ENCODE data around the gene PEMT. TPM values are rescaled to one million over a fixed set of nuclear protein-coding genes. Genes with fewer than 3 reads are reported as not detected.

Gene PEMT
- total RNA-seq, 1 experiment from 2014 or later = 25.6 TPM

DNA sequence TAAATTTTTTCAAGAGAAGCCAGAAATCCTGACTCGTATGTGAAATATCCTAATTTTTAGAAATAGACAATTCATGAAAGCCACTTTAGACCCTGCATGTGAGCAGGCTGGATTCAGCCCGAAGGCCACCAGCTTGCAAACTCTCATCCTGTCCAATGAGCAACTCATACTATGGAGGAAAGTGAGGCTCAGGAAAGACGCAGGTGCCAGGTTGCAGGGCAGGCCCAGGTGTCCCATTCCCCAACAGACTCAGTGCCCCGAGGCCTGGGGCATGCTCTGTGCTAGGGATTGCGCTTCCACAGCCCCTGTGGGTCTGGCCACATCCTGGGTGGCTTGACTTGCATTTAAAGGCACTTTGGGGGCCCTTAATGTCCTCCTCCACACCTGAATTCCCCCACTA lies 78.6 kb downstream of the PEMT start:
- intact Hi-C loops (cut with micrococcal nuclease; ENCODE audit: unreplicated experiment) = no loop called here
- DNase-seq = no peak
- Mint-ChIP-seq H3K27me3 (ENCODE audit: unreplicated experiment) (no peaks in the 10 kb centered on the region), H3K4me1 (ENCODE audit: low read depth, unreplicated experiment) (no peaks in the 10 kb centered on the region), H3K9me3 (ENCODE audit: low read depth, unreplicated experiment) (no peaks in the 10 kb centered on the region), H3K36me3 (ENCODE audit: insufficient read depth, unreplicated experiment) (no peaks in the 10 kb centered on the region), H3K27ac (ENCODE audit: unreplicated experiment) (no peak overlapping the region), H3K4me3 (ENCODE audit: low read depth, unreplicated experiment) (no peak overlapping the region)
- BruUV-seq (replicated peaks) = no TSS peak
- CTCF ChIA-PET = interaction anchor here (0.6 kb wide), 1 partner anchor 1194 kb away, joined by 6 read pairs; no protein-coding TSS in a partner anchor
- TF ChIP-seq CTCF (IDR thresholded peaks at IDR 0.05; ENCODE audit: unreplicated experiment) = no peak

GRCh38 chr17:17511881-17512858 lies 79.3 kb downstream of the PEMT start:
- Mint-ChIP-seq H3K4me3 (ENCODE audit: low read depth, unreplicated experiment) (no peak overlapping the region), H3K4me1 (ENCODE audit: low read depth, unreplicated experiment) (no peaks in the 10 kb centered on the region), H3K9me3 (ENCODE audit: low read depth, unreplicated experiment) (no peaks in the 10 kb centered on the region), H3K36me3 (ENCODE audit: insufficient read depth, unreplicated experiment) (no peaks in the 10 kb centered on the region), H3K27me3 (ENCODE audit: unreplicated experiment) (no peaks in the 10 kb centered on the region), H3K27ac (ENCODE audit: unreplicated experiment) (no peak overlapping the region)
- no TSS peak for BruUV-seq (replicated peaks)
- intact Hi-C loops (cut with micrococcal nuclease; ENCODE audit: unreplicated experiment) = no loop called here
- peak; percentile 50 for DNase-seq
- TF ChIP-seq CTCF (IDR thresholded peaks at IDR 0.05; ENCODE audit: unreplicated experiment) = no peak
- CTCF ChIA-PET = interaction anchor here (0.6 to 1.4 kb wide), 2 partner anchors 15 to 1193 kb away, joined by 5 to 6 read pairs; no protein-coding TSS in a partner anchor

GRCh38 chr17:17511293-17511741 lies 80.2 kb downstream of the PEMT start:
- no peak for TF ChIP-seq CTCF (IDR thresholded peaks at IDR 0.05; ENCODE audit: unreplicated experiment)
- intact Hi-C loops (cut with micrococcal nuclease; ENCODE audit: unreplicated experiment) = no loop called here
- no peaks in the 10 kb centered on the region for H3K36me3 Mint-ChIP-seq (ENCODE audit: insufficient read depth, unreplicated experiment)
- no peak for DNase-seq
- H3K27ac Mint-ChIP-seq (ENCODE audit: unreplicated experiment) = no peak overlapping the region
- no peaks in the 10 kb centered on the region for H3K9me3 Mint-ChIP-seq (ENCODE audit: low read depth, unreplicated experiment)
- CTCF ChIA-PET = interaction anchor here (1.1 to 1.4 kb wide), 2 partner anchors 15 to 43 kb away, joined by 3 to 5 read pairs; no protein-coding TSS in a partner anchor
- H3K4me3 Mint-ChIP-seq (ENCODE audit: low read depth, unreplicated experiment) = no peak overlapping the region
- H3K4me1 Mint-ChIP-seq (ENCODE audit: low read depth, unreplicated experiment) = no peaks in the 10 kb centered on the region
- no TSS peak for BruUV-seq (replicated peaks)
- no peaks in the 10 kb centered on the region for H3K27me3 Mint-ChIP-seq (ENCODE audit: unreplicated experiment)

DNA sequence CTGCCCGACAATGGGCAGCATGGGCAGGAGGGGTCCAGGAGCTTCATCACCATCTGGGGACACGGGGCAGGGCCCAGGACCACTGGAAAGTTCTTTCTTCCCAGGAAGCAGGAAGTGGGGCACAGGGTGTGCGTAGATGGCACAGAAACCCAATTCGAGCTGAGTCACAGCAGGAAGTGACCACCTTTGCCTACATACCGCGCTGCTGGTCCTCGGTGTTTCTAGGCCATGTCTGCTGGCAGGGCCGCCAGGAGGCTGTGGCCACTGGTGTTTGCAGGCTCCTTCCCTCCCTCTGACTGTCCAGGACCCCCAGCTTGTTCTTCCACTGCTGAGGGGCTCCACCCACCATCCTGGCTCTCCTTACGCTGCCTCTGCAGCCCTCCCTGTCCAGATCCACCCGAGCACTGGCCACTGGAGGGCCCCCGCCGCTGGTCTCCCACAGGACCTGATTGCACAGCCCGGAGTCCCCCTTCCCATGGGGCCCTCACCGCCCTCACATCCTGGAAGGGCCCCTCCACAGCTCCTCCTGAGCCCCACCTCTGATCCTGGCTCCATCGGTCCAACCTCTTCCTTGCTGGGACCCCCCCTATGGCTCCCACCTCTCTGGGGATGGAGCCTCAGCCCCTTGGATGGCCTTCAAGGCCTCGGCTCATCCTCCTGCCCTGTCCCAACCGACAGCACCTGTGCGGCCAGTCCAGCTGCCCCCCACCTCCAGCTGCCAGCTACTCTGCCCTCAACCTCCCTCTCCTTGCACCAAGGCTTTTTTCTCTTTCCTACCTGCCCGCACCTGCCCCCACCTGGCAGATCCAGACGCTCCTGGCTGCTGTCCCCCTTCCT lies 80.8 kb downstream of the PEMT start:
- no peaks in the 10 kb centered on the region for H3K27me3 Mint-ChIP-seq (ENCODE audit: unreplicated experiment)
- no peak overlapping the region for H3K27ac Mint-ChIP-seq (ENCODE audit: unreplicated experiment)
- H3K4me3 Mint-ChIP-seq (ENCODE audit: low read depth, unreplicated experiment) = no peak overlapping the region
- H3K9me3 Mint-ChIP-seq (ENCODE audit: low read depth, unreplicated experiment) = no peaks in the 10 kb centered on the region
- BruUV-seq (replicated peaks) = no TSS peak
- intact Hi-C loops (cut with micrococcal nuclease; ENCODE audit: unreplicated experiment) = no loop called here
- no peaks in the 10 kb centered on the region for H3K4me1 Mint-ChIP-seq (ENCODE audit: low read depth, unreplicated experiment)
- TF ChIP-seq CTCF (IDR thresholded peaks at IDR 0.05; ENCODE audit: unreplicated experiment) = no peak
- DNase-seq = no peak
- H3K36me3 Mint-ChIP-seq (ENCODE audit: insufficient read depth, unreplicated experiment) = no peaks in the 10 kb centered on the region
- CTCF ChIA-PET = interaction anchor here (1.1 kb wide), 1 partner anchor 43 kb away, joined by 3 read pairs; no protein-coding TSS in a partner anchor

Data from Calu3 (cell line).